Natural killer cell treated with Interleukin-12 subunit alpha and Interleukin-12 subunit beta and Interleukin-15 and Interleukin-18, amount 100 ng/mL, for 72 hours (primary cell): ENCODE data around the gene GALNT8. TPM values are rescaled to one million over a fixed set of nuclear protein-coding genes. Genes with fewer than 3 reads are reported as not detected.
A peak's percentile ranks its signal among the peaks of the same experiment; 100 is the strongest.

Experiments used
- ATAC-seq, 2 donors: fragments of 150-1000 bp; cut with Tn5 transposase in 1 of 2; sonication (Bioruptor Pico), chemical (Tn5 transposase) in 1 of 2; 2 replicates each; pipeline ENCODE4 v1.10.0; 2021
- DNase-seq: peaks from one replicate; pipeline ENCODE4 v3.0.0; 2022; ENCODE audit warnings: low spot score
- H3K27ac Mint-ChIP-seq, 2 donors: 1 replicate in 1 of 2; 2 replicates in 1 of 2; pipeline ENCODE4 v1.8.0; 2022; ENCODE audit warnings: mixed read lengths in 2 of 2, mild to moderate bottlenecking in 1 of 2, moderate library complexity in 1 of 2
- H3K27me3 Mint-ChIP-seq, 2 donors: 1 replicate in 1 of 2; 2 replicates in 1 of 2; pipeline ENCODE4 v1.8.0; 2022; ENCODE audit warnings: mixed read lengths in 2 of 2
- H3K36me3 Mint-ChIP-seq: one replicate; pipeline ENCODE4 v1.8.0; 2022; ENCODE audit warnings: mixed read lengths
- H3K4me1 Mint-ChIP-seq, 2 donors: 1 replicate in 1 of 2; 2 replicates in 1 of 2; pipeline ENCODE4 v1.8.0; 2022; ENCODE audit warnings: low read depth in 2 of 2, mixed read lengths in 2 of 2, mild to moderate bottlenecking in 1 of 2
- H3K4me3 Mint-ChIP-seq: one replicate; pipeline ENCODE4 v1.8.0; 2022; ENCODE audit warnings: mixed read lengths
- H3K9me3 Mint-ChIP-seq: 2 replicates; pipeline ENCODE4 v1.8.0; 2022; ENCODE audit warnings: mixed read lengths
- total RNA-seq, 2 donors: library from RNA; stranded (reverse); gene quantifications; one replicate each; pipeline ENCODE4 v1.2.3, GENCODE V29; 2022

The GALNT8 gene, protein sequence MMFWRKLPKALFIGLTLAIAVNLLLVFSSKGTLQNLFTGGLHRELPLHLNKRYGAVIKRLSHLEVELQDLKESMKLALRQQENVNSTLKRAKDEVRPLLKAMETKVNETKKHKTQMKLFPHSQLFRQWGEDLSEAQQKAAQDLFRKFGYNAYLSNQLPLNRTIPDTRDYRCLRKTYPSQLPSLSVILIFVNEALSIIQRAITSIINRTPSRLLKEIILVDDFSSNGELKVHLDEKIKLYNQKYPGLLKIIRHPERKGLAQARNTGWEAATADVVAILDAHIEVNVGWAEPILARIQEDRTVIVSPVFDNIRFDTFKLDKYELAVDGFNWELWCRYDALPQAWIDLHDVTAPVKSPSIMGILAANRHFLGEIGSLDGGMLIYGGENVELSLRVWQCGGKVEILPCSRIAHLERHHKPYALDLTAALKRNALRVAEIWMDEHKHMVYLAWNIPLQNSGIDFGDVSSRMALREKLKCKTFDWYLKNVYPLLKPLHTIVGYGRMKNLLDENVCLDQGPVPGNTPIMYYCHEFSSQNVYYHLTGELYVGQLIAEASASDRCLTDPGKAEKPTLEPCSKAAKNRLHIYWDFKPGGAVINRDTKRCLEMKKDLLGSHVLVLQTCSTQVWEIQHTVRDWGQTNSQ
- total RNA-seq, result 1 to 10 TPM in 1 of 2 donors, under 1 TPM in 1; 0.50 to 1.1 TPM

DNA sequence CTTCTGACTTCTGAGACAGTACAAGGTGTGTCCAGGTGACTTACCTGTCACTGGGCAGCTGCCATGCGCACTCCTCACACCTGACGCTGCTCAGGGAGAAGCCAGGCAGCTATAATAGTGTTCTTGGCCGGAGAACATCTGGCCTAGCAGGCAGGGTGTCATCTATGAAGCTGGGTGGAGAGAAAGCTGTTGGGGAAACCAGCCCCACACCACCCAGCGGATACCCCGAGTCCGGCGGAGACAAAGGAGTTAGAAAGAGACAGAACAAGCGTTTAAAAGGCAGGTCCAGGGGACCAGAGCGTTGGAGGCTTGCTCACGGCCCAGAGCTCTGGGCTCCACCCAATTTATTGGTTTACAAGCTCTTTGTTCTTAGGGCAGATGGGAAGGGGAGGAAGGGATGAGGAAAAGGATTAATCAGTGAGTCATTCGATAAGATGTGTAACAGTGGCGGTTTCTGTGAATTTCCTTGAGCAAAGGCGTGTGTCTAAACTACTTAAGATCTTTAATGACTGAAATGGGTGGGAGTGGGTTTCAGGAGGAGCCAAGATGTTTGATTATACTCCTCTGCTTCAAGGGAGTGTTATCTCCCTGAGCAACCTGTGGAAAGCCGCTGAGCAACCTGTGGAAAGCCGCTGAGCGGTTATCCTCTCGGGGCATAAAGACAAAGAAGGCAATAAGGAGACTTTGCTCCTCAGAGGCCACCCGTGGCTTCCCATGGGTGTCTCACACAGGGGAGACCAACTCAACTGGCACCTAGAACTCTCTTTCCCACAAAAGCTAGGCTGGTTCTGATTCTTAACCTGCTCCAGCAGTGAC, at the start of gene GALNT8:
TSS of gene GALNT8 (plus strand) at position 580 of the 816 bp plus-strand sequence. CDS start 278 bp downstream, outside the sequence.
- H3K9me3 Mint-ChIP-seq, result no peaks in the 10 kb centered on the region
- H3K4me3 Mint-ChIP-seq, result no peak within 1 kb of the TSS
- no peak for DNase-seq

DNA sequence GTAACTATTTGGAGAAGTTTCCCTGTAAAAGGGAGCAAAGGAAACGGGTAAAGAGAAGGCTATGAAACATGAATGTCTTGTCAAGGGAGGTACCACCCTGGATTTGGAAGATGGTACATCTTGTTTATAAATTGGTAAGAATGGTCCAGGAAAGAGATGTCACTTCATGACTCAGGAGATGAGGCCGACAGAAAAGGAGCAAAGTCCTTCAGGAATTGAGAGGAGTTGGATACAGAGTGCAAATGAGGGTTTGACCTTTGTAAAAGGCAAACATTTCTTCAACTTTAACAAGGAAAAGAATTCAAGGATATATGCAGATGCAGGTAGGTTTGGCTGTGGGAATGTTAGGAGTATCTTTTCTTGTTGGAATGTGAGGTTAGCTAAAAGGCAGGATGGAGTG, 40.5 kb upstream of the GALNT8 start:
- no peaks in the 10 kb centered on the region for H3K27me3 Mint-ChIP-seq
- peaks cover 23% of the 10 kb centered on the region for H3K36me3 Mint-ChIP-seq
- H3K4me1 Mint-ChIP-seq, result peaks cover 6 to 9% of the 10 kb centered on the region in 2 donors
- ATAC-seq (no peak), DNase-seq (no peak)
- no peak overlapping the region for H3K4me3 Mint-ChIP-seq
- no peaks in the 10 kb centered on the region for H3K9me3 Mint-ChIP-seq
- H3K27ac Mint-ChIP-seq, result no peak overlapping the region

More for the DNA sequence above, at the start of gene GALNT8:
- ATAC-seq, result no peak
- H3K27me3 Mint-ChIP-seq, result peaks cover 29 to 44% of the 10 kb centered on the region in 2 donors
- H3K4me1 Mint-ChIP-seq, result no peaks in the 10 kb centered on the region
- H3K27ac Mint-ChIP-seq, result no peak within 1 kb of the TSS
- H3K36me3 Mint-ChIP-seq, result no peaks in the 10 kb centered on the region

DNA sequence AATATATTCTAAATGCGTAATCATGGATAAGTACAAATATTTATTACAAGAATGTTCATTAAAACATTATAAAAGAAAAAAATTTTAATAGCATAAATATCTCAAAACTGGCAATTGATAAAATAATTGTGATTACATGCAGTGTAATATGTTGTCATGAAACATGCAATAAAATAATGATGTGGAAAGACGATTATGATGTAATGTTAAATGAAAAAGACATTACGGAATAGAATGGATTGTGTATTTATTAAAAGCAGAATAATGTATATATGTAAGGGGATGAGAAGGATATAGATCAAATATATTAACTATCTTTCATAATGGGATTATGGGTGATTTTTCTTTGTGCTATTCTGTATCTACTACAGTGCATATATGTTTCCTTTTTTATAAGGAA, 38.5 kb upstream of the GALNT8 start:
- Mint-ChIP-seq H3K4me1 (peaks cover 2 to 4% of the 10 kb centered on the region in 2 donors), H3K36me3 (peaks cover 37% of the 10 kb centered on the region), H3K27me3 (no peaks in the 10 kb centered on the region), H3K9me3 (no peaks in the 10 kb centered on the region), H3K4me3 (no peak overlapping the region), H3K27ac (no peak overlapping the region)
- ATAC-seq (no peak), DNase-seq (no peak)

DNA sequence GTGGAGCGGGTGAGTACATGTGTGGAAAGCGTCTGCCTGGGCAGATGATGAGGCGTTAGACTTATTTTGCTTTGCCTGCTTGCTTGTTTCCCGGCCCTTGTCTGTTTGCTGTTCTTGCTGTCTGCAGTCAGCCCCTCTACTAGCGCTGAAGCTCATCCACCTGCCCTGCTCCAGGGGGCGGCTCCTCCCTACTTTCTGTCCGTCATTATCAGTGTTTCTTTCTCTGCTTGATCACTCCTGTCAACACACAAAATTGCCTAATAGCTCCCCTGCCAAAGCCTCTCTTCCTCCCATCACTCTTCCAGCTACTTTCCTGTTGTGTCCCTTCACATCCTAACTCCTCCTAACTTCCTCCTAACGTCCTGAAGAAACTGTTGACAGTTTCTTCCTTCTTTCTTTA, 34.9 kb upstream of the GALNT8 start:
- H3K9me3 Mint-ChIP-seq, result no peaks in the 10 kb centered on the region
- no peak overlapping the region for H3K4me3 Mint-ChIP-seq
- ATAC-seq (no peak), DNase-seq (no peak)
- H3K4me1 Mint-ChIP-seq, result no peaks in the 10 kb centered on the region
- no peaks in the 10 kb centered on the region for H3K27me3 Mint-ChIP-seq
- no peak overlapping the region for H3K27ac Mint-ChIP-seq
- H3K36me3 Mint-ChIP-seq, result peaks cover 31% of the 10 kb centered on the region

DNA sequence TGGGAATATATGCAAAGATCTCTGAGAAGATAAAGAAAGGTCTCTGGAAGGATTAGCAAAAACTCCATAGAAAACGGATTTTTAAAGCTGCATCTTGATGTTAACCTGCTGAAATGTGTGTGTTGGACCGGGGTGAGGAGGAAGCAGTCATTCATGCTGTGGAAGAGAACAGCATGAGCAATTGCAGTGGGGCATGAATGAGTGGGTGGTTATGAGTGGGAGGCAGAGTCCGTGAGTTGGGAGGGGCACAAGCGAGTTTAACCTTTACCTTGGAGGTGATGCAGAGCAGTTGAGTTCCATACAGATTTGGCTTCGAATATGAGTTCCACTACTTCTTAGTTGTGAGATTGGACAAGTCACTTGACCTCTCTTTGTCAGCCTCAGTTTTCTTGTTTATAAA, 29.4 kb upstream of the GALNT8 start:
- Mint-ChIP-seq H3K4me1 (peaks cover 0 to 4% of the 10 kb centered on the region in 2 donors), H3K4me3 (no peak overlapping the region), H3K27ac (no peak overlapping the region), H3K27me3 (no peaks in the 10 kb centered on the region), H3K36me3 (peaks cover 16% of the 10 kb centered on the region), H3K9me3 (no peaks in the 10 kb centered on the region)
- no peak for DNase-seq
- ATAC-seq, result no peak

DNA sequence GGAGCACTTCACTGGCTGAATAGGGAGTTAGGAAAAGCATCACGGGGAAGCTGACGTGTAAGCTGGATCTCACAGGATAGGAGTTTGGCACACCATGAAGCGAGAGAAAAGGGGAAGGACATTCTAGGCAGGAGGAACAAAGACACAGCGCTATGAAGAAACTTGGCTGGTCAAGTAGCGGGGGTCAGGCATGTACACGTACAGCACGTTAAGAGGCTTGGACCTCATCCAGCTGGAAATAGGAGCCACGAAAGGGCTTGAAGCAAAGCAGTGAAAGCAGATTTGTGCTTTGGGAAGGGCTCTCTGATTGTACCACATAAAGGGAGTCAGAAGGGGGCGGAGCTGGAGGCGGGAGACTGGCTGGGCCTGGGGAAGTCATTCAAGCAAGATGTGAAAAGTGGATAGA, 19.6 kb upstream of the GALNT8 start:
- Mint-ChIP-seq H3K9me3 (no peaks in the 10 kb centered on the region), H3K27ac (no peak overlapping the region), H3K4me1 (no peaks in the 10 kb centered on the region), H3K27me3 (peaks cover 0 to under 1% of the 10 kb centered on the region in 2 donors), H3K36me3 (no peaks in the 10 kb centered on the region), H3K4me3 (no peak overlapping the region)
- no peak for DNase-seq
- no peak for ATAC-seq

DNA sequence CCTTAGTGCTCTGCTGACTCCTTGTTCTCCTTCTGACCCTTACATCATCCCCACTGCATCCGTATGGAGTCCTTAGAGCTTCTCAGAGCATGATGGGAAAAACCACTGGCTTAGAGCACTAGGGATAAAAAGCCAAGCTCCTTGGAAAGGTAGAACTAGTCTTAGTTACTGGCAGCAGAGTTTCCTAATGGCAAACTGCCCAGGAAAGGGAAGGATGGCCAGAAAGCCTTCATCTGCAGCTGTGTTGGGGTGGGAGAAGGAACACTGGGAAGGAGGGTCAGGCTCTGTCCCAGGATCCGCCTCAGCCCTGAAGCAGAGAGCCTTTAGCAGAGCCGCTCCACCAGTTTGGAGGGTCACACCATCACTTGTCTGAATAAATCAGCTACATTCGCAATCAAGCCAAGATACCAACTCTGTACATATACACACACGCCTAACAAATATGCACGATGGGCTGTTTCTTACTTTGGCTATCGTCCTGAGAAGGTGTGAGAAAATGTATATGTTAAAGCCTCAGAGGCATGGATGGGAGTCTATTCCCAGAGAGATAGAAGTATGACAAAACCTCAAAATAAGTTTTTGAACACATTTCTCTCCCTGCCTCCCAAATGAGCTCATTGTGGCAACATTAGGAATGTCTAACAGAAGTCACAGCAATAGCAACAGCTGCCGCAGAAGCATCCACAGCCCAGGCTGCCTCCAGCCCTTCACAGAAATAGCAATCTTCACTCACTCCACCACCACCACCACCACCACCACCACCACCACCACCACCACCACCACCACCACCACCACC, 18.6 kb upstream of the GALNT8 start:
- ATAC-seq (no peak), DNase-seq (no peak)
- H3K4me3 Mint-ChIP-seq, result no peak overlapping the region
- no peak overlapping the region for H3K27ac Mint-ChIP-seq
- peaks cover 8 to 10% of the 10 kb centered on the region in 2 donors for H3K27me3 Mint-ChIP-seq
- no peaks in the 10 kb centered on the region for H3K4me1 Mint-ChIP-seq
- H3K9me3 Mint-ChIP-seq, result no peaks in the 10 kb centered on the region
- no peaks in the 10 kb centered on the region for H3K36me3 Mint-ChIP-seq

DNA sequence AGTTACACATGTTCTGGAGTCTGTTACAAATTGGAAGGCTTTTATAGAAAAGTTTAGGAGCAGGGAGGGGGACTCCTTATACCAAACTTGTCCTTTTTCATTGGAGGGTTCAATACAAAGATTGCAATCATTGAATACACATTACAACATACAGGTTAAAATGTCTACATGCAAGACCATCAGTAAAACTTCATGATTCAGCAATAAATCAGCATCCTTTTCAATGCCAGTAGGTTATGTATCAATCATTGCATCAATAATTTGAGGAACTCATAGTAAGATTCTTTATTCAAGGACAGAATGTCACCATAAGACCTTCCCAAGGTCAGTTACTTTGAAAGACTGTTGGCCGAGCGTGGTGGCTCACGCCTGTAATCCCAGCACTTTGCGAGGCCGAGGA, 16.5 kb upstream of the GALNT8 start:
- ATAC-seq, result no peak
- no peaks in the 10 kb centered on the region for H3K9me3 Mint-ChIP-seq
- no peak overlapping the region for H3K27ac Mint-ChIP-seq
- no peaks in the 10 kb centered on the region for H3K4me1 Mint-ChIP-seq
- DNase-seq, result no peak
- no peak overlapping the region for H3K4me3 Mint-ChIP-seq
- H3K27me3 Mint-ChIP-seq, result peaks cover 18 to 27% of the 10 kb centered on the region in 2 donors
- H3K36me3 Mint-ChIP-seq, result no peaks in the 10 kb centered on the region

DNA sequence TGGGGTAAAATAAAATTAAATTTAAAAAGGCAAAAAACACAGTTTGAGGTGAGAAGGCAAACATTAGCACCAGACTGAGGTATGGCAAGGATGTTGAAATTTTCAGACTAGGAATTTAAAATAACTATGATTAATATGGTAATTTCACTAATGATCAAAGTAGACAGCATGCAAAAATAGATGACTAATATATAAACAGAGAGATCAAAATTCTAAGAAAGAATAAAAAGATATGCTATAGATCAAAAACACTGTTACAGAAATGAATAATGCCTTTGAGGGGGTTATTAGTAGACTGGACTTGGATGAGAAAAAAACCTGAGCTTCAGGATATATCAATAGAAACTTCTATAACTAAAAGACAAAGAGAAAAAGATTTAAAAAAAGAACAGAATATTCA, 14.4 kb upstream of the GALNT8 start:
- Mint-ChIP-seq H3K36me3 (no peaks in the 10 kb centered on the region), H3K27ac (no peak overlapping the region), H3K4me1 (no peaks in the 10 kb centered on the region), H3K4me3 (no peak overlapping the region), H3K9me3 (no peaks in the 10 kb centered on the region), H3K27me3 (peaks cover 22 to 34% of the 10 kb centered on the region in 2 donors)
- ATAC-seq (no peak), DNase-seq (no peak)

DNA sequence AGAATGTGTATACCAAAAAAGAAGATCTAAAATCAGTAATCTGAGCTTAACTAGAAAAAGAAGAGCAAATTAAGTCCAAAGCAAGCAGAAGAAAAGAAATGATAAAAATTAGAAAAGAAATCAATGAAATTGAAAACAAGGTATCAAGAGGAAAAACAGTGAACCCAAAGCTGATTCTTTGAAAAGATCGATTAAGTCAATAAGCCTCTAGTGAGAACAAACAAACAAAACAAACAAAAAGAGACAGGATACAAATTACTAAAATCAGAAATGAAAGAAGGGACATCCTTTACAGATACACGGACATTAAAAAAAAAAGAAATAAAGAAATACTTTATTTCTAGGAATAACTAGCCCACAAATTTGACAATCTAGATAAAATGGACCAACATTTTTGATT, 12.9 kb upstream of the GALNT8 start:
- H3K4me1 Mint-ChIP-seq, result no peaks in the 10 kb centered on the region
- no peaks in the 10 kb centered on the region for H3K9me3 Mint-ChIP-seq
- H3K36me3 Mint-ChIP-seq, result no peaks in the 10 kb centered on the region
- no peak overlapping the region for H3K4me3 Mint-ChIP-seq
- DNase-seq (no peak), ATAC-seq (no peak)
- peaks cover 25 to 44% of the 10 kb centered on the region in 2 donors for H3K27me3 Mint-ChIP-seq
- no peak overlapping the region for H3K27ac Mint-ChIP-seq

DNA sequence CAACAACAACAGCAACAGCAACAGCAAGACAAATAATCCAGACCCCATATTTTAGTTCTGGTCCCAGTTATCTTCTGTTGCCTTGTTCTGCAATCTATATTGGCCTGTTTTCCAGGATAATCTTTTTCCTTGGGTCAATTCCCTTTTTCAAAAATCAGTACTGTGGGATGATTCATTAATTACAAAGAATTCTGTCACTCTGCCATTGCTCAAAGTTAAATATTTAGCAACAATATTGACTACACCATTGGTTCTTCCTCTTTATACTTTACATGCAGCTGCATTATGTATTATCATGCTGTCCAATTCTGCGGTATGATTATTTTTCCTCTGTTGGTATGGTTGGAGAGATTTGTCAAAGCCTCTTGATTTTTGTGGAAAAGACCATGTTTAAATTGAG, 10.1 kb upstream of the GALNT8 start:
- Mint-ChIP-seq H3K4me3 (no peak overlapping the region), H3K27me3 (peaks cover 28 to 45% of the 10 kb centered on the region in 2 donors), H3K9me3 (no peaks in the 10 kb centered on the region), H3K36me3 (no peaks in the 10 kb centered on the region), H3K27ac (no peak overlapping the region), H3K4me1 (no peaks in the 10 kb centered on the region)
- DNase-seq (no peak), ATAC-seq (no peak)

DNA sequence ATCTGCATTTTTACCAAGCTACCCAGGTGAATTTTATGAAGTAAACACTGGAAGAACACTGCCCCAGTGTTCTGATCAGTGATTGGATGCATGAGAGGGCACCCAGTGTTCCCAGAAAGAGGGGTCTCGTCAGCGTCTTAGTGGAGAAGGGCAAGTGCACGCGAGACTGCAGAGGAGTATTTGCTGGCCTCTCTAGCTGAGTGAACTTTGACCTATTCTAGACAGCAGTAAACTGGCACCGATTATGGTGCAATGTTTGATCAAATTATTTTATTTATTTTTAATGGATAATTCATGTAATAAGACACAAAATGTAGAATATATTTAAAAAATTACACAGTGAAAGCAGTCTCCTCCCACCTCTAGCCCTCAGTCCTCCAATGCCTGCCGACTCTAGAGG, 5.3 kb upstream of the GALNT8 start:
- Mint-ChIP-seq H3K4me1 (no peaks in the 10 kb centered on the region), H3K9me3 (no peaks in the 10 kb centered on the region), H3K36me3 (no peaks in the 10 kb centered on the region), H3K27ac (no peak overlapping the region), H3K4me3 (no peak overlapping the region), H3K27me3 (peaks cover 22 to 29% of the 10 kb centered on the region in 2 donors)
- ATAC-seq (no peak), DNase-seq (no peak)

DNA sequence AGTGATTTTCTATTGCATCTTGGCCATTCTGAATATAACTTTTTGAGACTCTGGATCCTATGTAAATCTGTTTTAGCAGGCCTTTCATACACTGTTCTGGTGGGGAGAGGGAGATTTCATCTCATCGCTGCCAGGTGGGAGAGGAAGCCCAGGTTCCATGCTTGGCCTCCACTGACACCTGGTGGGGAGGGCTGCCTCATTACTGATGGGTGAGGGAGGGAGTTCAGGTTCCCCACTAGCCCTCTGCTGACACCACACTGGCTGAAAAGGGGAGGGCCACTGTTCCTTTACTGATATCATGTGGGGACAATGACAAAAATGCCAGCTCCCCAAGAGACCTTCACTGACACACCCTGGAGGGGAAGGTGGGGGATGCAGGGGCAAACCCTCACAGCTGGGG, 2.4 kb upstream of the GALNT8 start:
- H3K4me3 Mint-ChIP-seq, result no peak overlapping the region
- no peaks in the 10 kb centered on the region for H3K36me3 Mint-ChIP-seq
- no peaks in the 10 kb centered on the region for H3K4me1 Mint-ChIP-seq
- H3K27me3 Mint-ChIP-seq, result peaks cover 28 to 39% of the 10 kb centered on the region in 2 donors
- no peak for DNase-seq
- H3K27ac Mint-ChIP-seq, result no peak overlapping the region
- ATAC-seq, result peak in 1 of 2 donors; percentile 32
- H3K9me3 Mint-ChIP-seq, result no peaks in the 10 kb centered on the region
